Stimulated activated CD4-positive, alpha-beta T cell treated with anti-CD3 and anti-CD28 coated beads, TNF-alpha, amount 100 ng/mL, for 1 hour (primary cell): Measurements from ENCODE around the gene CAB39.

Experiments used
- DNase-seq, 3 donors: peaks; one replicate each; pipeline ENCODE4 v3.0.0-alpha.2; 2020; ENCODE audit warnings: low read depth in 3 of 3, low spot score in 1 of 3

CAB39 gene

GRCh38 chr2:230812033-230812432, 99.4 kb downstream of the CAB39 start:
- DNase-seq: no peak

GRCh38 chr2:230814616-230815015, 102.0 kb downstream of the CAB39 start:
- no peak for DNase-seq

- DNase-seq: no peak
These were observed 102.4 kb downstream of the CAB39 start for GRCh38 chr2:230815088-230815487.

GRCh38 chr2:230816735-230817134, 104.1 kb downstream of the CAB39 start:
- no peak for DNase-seq

GRCh38 chr2:230819433-230819832, 106.8 kb downstream of the CAB39 start:
- DNase-seq: no peak

- no peak for DNase-seq
These were observed 108.8 kb downstream of the CAB39 start for GRCh38 chr2:230821261-230821990.

GRCh38 chr2:230821991-230822520, 109.4 kb downstream of the CAB39 start:
- DNase-seq: no peak

- no peak for DNase-seq
These were observed 110.8 kb downstream of the CAB39 start for GRCh38 chr2:230823264-230823964.

GRCh38 chr2:230824406-230824978, 111.8 kb downstream of the CAB39 start:
- peak in 1 of 3 donors; percentile 21 for DNase-seq

GRCh38 chr2:230825354-230825753, 112.7 kb downstream of the CAB39 start:
- DNase-seq: no peak

GRCh38 chr2:230827774-230828271, 115.2 kb downstream of the CAB39 start:
- no peak for DNase-seq

- no peak for DNase-seq
These were observed 115.8 kb downstream of the CAB39 start for GRCh38 chr2:230828272-230828961.

- no peak for DNase-seq
These were observed 116.7 kb downstream of the CAB39 start for GRCh38 chr2:230829293-230829692.

- DNase-seq: no peak
These were observed 117.3 kb downstream of the CAB39 start for GRCh38 chr2:230829959-230830358.

- no peak for DNase-seq
These were observed 117.8 kb downstream of the CAB39 start for GRCh38 chr2:230830428-230830827.

GRCh38 chr2:230840301-230840700, 127.7 kb downstream of the CAB39 start:
- no peak for DNase-seq

GRCh38 chr2:230842473-230842872, 129.8 kb downstream of the CAB39 start:
- DNase-seq: no peak

- DNase-seq: no peak
These were observed 130.5 kb downstream of the CAB39 start for GRCh38 chr2:230843132-230843531.

- DNase-seq: no peak
These were observed 133.7 kb downstream of the CAB39 start for GRCh38 chr2:230846360-230846759.

GRCh38 chr2:230847883-230848388, 135.3 kb downstream of the CAB39 start:
- peak; percentile 54 to 94 (median 70) for DNase-seq
